ENCODE measurements around the gene UGT1A4.

Gene UGT1A4

DNA sequence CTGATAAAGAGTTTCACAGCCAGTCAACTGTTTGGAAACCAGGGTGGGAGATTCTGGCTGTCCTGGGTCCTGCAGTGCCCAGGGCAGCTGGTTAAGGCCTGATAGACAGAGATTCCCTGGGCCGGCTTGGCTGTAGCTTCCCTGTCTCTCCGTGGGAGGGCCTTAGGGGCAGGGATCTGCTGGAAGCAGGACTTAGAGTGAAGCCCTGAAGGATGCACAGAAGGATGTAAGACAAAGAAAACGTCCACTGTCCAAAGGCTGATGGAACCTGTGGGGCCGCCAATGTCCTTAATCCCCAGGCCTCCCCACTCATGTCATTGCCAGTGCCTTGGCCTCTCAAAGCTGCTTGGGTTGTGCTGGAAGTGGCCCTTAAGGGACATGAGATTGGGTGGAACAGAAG, 92.6 kb downstream of the UGT1A4 start:
- no peak for DNase-seq (ENCODE audit: low read depth, low spot score)

- DNase-seq (ENCODE audit: low read depth, low spot score): no peak
Observed at GRCh38 chr2:233811732-233812131, 93.2 kb downstream of the UGT1A4 start.

DNA sequence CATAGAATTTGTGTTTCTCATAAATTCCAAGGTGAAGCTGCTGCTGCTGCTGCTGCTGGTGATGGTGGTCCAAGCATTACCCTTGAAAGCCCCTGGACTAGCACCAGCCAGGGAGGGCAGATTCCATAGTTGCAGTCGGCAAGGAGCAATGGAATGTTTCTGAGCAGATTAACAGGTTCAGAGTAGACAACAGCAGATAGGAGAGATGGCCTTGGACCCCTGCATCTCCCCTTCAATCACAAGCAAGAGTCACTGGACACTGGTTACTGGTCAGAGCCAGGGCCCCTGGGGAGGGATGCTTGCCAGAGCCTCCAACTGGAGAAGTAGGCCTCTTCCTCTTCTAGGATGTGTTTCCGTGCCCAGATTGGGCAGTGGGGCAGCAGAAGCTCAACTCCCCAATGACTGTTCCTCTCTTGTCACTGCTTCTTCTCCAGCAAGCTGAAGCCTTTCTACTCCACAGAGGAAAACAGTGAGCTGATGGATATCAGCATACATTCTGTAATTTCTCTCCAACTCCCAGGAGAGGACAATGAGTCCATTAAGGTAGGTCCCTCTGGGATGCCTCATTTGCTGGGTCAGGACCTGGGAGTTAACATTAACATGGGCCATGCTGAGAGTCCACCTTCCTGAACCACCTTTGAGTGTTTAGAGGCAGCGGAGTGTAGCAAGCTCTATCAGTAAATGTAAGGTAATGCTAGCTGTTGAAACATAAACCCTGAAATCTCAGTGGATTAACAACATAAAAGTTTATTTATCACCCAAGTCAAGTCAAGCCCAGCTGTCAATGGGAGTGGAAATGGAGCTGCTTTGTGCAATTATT, 94.9 kb downstream of the UGT1A4 start:
- no peak for DNase-seq (ENCODE audit: low read depth, low spot score)

- DNase-seq (ENCODE audit: low read depth, low spot score): no peak
Observed at GRCh38 chr2:233814056-233814835, 95.7 kb downstream of the UGT1A4 start.

GRCh38 chr2:233815861-233816260, 97.3 kb downstream of the UGT1A4 start:
- DNase-seq (ENCODE audit: low read depth, low spot score): no peak

- DNase-seq (ENCODE audit: low read depth, low spot score): no peak
Observed at GRCh38 chr2:233816334-233816733, 97.8 kb downstream of the UGT1A4 start.

- DNase-seq (ENCODE audit: low read depth, low spot score): no peak
Observed at GRCh38 chr2:233816771-233817170, 98.2 kb downstream of the UGT1A4 start.

- no peak for DNase-seq (ENCODE audit: low read depth, low spot score)
Observed at GRCh38 chr2:233817361-233817911, 98.9 kb downstream of the UGT1A4 start.

GRCh38 chr2:233817995-233818638, 99.6 kb downstream of the UGT1A4 start:
- DNase-seq (ENCODE audit: low read depth, low spot score): no peak

- no peak for DNase-seq (ENCODE audit: low read depth, low spot score)
Observed at GRCh38 chr2:233818639-233819621, 100.4 kb downstream of the UGT1A4 start.

DNA sequence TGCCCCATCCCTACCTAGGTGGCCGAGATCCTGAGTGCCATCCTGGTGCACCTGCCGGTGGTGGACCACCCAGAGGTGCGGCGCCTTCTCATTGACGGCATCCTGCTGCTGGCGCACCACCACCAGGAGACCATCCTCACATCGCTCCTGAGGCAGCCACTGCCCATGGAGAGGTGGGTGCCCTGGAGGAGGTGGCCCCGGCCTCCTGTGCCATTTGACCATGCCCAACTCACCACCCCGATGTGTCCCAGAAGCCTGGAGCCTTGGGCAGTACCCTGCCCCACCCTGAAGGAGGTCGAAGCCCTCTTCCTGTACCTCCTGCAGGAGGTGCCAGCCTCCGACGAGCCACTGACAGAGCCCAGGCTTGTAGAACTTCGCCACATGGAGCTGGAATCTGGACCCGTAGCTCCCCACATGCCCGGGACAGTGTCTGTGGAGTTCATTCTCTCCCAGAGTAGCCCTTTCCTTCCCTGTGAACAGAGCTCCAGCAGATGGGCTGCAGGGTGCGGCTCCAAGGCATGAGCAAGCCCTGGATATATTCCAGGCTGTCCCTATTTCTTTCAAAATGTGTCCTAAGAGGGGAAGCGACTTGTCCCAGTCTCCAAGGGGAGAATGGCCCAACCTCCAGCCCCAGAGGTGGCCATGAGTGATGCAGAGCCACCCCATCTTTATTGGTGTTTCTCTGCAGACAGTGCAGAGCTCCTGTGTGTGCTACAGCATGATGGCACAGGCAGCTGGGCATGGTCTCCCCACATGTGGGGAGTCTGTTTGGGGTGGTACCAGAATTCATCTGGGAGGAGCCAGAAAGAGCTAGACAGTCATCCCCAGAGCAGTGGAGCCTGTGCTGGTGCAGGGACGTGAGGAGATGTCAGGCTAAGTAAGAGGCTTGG, 101.6 kb downstream of the UGT1A4 start:
- no peak for DNase-seq (ENCODE audit: low read depth, low spot score)

DNA sequence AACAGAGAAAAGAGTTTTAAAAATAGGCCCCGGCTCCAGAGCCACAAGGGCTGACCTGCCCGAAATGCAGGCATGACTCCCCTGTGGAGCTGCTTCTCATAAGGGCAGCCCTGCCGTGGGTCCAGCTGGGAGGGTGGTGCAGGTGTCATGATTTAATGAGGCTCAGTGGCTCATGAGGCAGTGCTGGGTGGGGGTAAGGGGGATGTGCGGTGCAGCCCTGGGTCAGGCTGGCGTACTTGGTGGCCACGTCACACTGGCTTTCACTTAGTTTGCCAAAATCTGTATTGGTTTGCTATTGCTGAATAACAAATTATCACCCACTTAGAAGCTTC, 102.2 kb downstream of the UGT1A4 start:
- no peak for DNase-seq (ENCODE audit: low read depth, low spot score)

GRCh38 chr2:233821196-233821595, 102.7 kb downstream of the UGT1A4 start:
- DNase-seq (ENCODE audit: low read depth, low spot score): no peak

GRCh38 chr2:233821709-233822100, 103.2 kb downstream of the UGT1A4 start:
- no peak for DNase-seq (ENCODE audit: low read depth, low spot score)

GRCh38 chr2:233822101-233822771, 103.7 kb downstream of the UGT1A4 start:
- DNase-seq (ENCODE audit: low read depth, low spot score): no peak
